Measurements from ENCODE around the gene CHST12. TPM values are rescaled to one million over a fixed set of nuclear protein-coding genes. Genes with fewer than 3 reads are reported as not detected.
A peak's percentile ranks its signal among the peaks of the same experiment; 100 is the strongest.

Gene CHST12
- total RNA-seq, 1 donor from 2014 or later: 29.2 TPM

GRCh38 chr7:2357165-2357564, 46.2 kb upstream of the CHST12 start:
- ATAC-seq (no peak), DNase-seq (no peak)
- Histone ChIP-seq H3K9me3 (no peaks in the 10 kb centered on the region), H3K36me3 (peaks cover 34% of the 10 kb centered on the region), H3K27ac (no peak overlapping the region), H3K27me3 (ENCODE audit: low read depth) (no peaks in the 10 kb centered on the region), H3K4me1 (peaks cover 54% of the 10 kb centered on the region), H3K4me3 (peak overlapping the region; percentile 90)
- TF ChIP-seq CTCF (IDR thresholded peaks at IDR 0.05): no peak
- intact Hi-C loops (cut with DNase I): no loop called here

- DNase-seq (no peak), ATAC-seq (no peak)
- H3K4me1 ChIP-seq: peaks cover 54% of the 10 kb centered on the region
- H3K27ac ChIP-seq: no peak overlapping the region
- intact Hi-C loops (cut with DNase I): no loop called here
- no peaks in the 10 kb centered on the region for H3K27me3 ChIP-seq (ENCODE audit: low read depth)
- H3K9me3 ChIP-seq: no peaks in the 10 kb centered on the region
- H3K36me3 ChIP-seq: peaks cover 38% of the 10 kb centered on the region
- TF ChIP-seq CTCF (IDR thresholded peaks at IDR 0.05): no peak
- no peak overlapping the region for H3K4me3 ChIP-seq
These were observed 45.8 kb upstream of the CHST12 start for GRCh38 chr7:2357571-2357970.

GRCh38 chr7:2358968-2359527, 44.4 kb upstream of the CHST12 start:
- DNase-seq (no peak), ATAC-seq (no peak)
- no peak overlapping the region for H3K27ac ChIP-seq
- intact Hi-C loops (cut with DNase I): no loop called here
- no peak overlapping the region for H3K4me3 ChIP-seq
- no peaks in the 10 kb centered on the region for H3K9me3 ChIP-seq
- H3K36me3 ChIP-seq: peaks cover 52% of the 10 kb centered on the region
- H3K4me1 ChIP-seq: peaks cover 44% of the 10 kb centered on the region
- TF ChIP-seq CTCF (IDR thresholded peaks at IDR 0.05): no peak
- H3K27me3 ChIP-seq (ENCODE audit: low read depth): no peaks in the 10 kb centered on the region

GRCh38 chr7:2359610-2360009, 43.8 kb upstream of the CHST12 start:
- peaks cover 44% of the 10 kb centered on the region for H3K4me1 ChIP-seq
- intact Hi-C loops (cut with DNase I): no loop called here

GRCh38 chr7:2360796-2361195, 42.6 kb upstream of the CHST12 start:
- H3K4me3 ChIP-seq: no peak overlapping the region
- no peak for DNase-seq
- intact Hi-C loops (cut with DNase I): no loop called here
- peaks cover 41% of the 10 kb centered on the region for H3K4me1 ChIP-seq
- H3K9me3 ChIP-seq: no peaks in the 10 kb centered on the region
- peaks cover 70% of the 10 kb centered on the region for H3K36me3 ChIP-seq
- no peak for TF ChIP-seq CTCF (IDR thresholded peaks at IDR 0.05)
- no peak overlapping the region for H3K27ac ChIP-seq
- ATAC-seq: no peak
- H3K27me3 ChIP-seq (ENCODE audit: low read depth): no peaks in the 10 kb centered on the region

More at GRCh38 chr7:2359610-2360009, 43.8 kb upstream of the CHST12 start:
- H3K27ac ChIP-seq: no peak overlapping the region
- no peaks in the 10 kb centered on the region for H3K27me3 ChIP-seq (ENCODE audit: low read depth)
- TF ChIP-seq CTCF (IDR thresholded peaks at IDR 0.05): no peak
- DNase-seq (no peak), ATAC-seq (no peak)
- H3K9me3 ChIP-seq: no peaks in the 10 kb centered on the region
- peaks cover 58% of the 10 kb centered on the region for H3K36me3 ChIP-seq
- H3K4me3 ChIP-seq: no peak overlapping the region
